ENCODE data around the gene CARD10. TPM values are rescaled to one million over a fixed set of nuclear protein-coding genes. Genes with fewer than 3 reads are reported as not detected.
A peak's percentile ranks its signal among the peaks of the same experiment; 100 is the strongest.

CARD10 gene
- total and polyA plus RNA-seq, 4 donors, result 7.8 to 14.0 (median 8.4) TPM

DNA sequence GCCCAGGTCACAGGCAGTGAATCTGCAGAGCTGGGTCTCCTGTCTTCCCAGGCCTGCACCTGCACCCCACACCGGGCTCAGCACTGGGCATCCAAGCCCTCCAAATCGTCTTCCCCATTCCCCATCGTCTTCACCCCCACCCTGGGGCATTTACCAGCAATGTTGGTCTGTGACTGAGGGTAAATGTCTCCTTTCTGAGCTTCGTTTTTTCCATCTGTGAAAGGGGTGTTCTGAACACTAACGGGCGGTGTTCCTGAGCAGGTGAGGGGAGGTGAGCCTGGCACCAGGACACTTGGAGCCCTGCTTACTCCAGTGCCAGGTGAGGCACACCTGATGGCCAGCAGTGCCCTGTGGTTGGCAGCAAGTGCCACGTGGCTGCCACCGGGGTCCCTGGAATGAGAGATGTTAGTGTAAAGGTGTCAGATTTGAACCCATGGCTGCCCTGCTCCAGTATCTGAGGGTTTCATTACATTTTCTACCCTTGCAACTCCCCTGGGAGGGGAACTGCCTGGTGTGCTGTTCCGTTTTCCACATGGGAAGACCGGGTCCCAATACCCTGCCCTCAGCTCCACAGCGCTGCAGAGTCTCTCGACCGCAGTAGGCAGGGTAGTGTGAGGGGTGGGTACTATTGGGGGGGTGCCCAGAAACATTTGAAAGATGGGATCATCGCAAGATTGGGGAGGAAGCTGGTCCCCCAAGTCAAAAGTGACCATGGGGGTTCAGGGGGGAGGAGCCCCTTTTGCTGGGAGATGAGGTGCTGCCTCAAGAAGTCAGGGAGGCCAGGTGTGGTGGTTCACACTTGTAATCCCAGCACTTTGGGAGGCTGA lies 43.0 kb upstream of the CARD10 start:
- H3K9ac ChIP-seq (ENCODE audit: low read depth in 1 of 2, low read length in 2 of 2), result peak overlapping the region; percentile 44 to 83
- H3K4me1 ChIP-seq (ENCODE audit: control insufficient read depth in 4 of 4, insufficient read depth in 4 of 4, low read length in 3 of 4), result peaks cover 43 to 74% (median 61%) of the 10 kb centered on the region in 4 donors
- DNase-seq (ENCODE audit: low spot score), result no peak
- H3K9me3 ChIP-seq (ENCODE audit: control insufficient read depth in 4 of 4, low read length in 3 of 4), result no peaks in the 10 kb centered on the region
- no peak for TF ChIP-seq TAF1 (conservative IDR thresholded peaks at IDR 0.05)
- TF ChIP-seq YY1 (IDR thresholded peaks at IDR 0.05), result no peak
- TF ChIP-seq HNF4G (IDR thresholded peaks at IDR 0.05), result no peak
- TF ChIP-seq NR2F2 (IDR thresholded peaks at IDR 0.05), result no peak
- TF ChIP-seq, protein P1, sequence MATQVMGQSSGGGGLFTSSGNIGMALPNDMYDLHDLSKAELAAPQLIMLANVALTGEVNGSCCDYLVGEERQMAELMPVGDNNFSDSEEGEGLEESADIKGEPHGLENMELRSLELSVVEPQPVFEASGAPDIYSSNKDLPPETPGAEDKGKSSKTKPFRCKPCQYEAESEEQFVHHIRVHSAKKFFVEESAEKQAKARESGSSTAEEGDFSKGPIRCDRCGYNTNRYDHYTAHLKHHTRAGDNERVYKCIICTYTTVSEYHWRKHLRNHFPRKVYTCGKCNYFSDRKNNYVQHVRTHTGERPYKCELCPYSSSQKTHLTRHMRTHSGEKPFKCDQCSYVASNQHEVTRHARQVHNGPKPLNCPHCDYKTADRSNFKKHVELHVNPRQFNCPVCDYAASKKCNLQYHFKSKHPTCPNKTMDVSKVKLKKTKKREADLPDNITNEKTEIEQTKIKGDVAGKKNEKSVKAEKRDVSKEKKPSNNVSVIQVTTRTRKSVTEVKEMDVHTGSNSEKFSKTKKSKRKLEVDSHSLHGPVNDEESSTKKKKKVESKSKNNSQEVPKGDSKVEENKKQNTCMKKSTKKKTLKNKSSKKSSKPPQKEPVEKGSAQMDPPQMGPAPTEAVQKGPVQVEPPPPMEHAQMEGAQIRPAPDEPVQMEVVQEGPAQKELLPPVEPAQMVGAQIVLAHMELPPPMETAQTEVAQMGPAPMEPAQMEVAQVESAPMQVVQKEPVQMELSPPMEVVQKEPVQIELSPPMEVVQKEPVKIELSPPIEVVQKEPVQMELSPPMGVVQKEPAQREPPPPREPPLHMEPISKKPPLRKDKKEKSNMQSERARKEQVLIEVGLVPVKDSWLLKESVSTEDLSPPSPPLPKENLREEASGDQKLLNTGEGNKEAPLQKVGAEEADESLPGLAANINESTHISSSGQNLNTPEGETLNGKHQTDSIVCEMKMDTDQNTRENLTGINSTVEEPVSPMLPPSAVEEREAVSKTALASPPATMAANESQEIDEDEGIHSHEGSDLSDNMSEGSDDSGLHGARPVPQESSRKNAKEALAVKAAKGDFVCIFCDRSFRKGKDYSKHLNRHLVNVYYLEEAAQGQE (IDR thresholded peaks at IDR 0.05), result no peak
- no peak for TF ChIP-seq SP1 (IDR thresholded peaks at IDR 0.05)
- TF ChIP-seq, protein P2, sequence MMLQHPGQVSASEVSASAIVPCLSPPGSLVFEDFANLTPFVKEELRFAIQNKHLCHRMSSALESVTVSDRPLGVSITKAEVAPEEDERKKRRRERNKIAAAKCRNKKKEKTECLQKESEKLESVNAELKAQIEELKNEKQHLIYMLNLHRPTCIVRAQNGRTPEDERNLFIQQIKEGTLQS (IDR thresholded peaks at IDR 0.05), result no peak
- TF ChIP-seq RXRA (IDR thresholded peaks at IDR 0.05), result no peak
- no peak for TF ChIP-seq RAD21 (IDR thresholded peaks at IDR 0.05)
- TF ChIP-seq HNF4A (conservative IDR thresholded peaks at IDR 0.05), result no peak
- H3K27me3 ChIP-seq (ENCODE audit: control insufficient read depth in 4 of 4, insufficient read depth in 4 of 4, low read length in 3 of 4), result no peaks in the 10 kb centered on the region
- H3K36me3 ChIP-seq (ENCODE audit: control insufficient read depth in 4 of 4, insufficient read depth in 3 of 4, low read depth in 1 of 4, low read length in 3 of 4), result peaks cover 0 to 10% (median 6%) of the 10 kb centered on the region in 4 donors
- peak overlapping the region; percentile 94 to 100 for H3K27ac ChIP-seq (ENCODE audit: low read depth in 1 of 2, low read length in 2 of 2)
- 44% methylated on average over 14 of the region's 14 CpGs for WGBS
- peak overlapping the region; percentile 64 to 92 (median 87) for H3K4me3 ChIP-seq (ENCODE audit: low read depth in 1 of 3, low read length in 3 of 3)

DNA sequence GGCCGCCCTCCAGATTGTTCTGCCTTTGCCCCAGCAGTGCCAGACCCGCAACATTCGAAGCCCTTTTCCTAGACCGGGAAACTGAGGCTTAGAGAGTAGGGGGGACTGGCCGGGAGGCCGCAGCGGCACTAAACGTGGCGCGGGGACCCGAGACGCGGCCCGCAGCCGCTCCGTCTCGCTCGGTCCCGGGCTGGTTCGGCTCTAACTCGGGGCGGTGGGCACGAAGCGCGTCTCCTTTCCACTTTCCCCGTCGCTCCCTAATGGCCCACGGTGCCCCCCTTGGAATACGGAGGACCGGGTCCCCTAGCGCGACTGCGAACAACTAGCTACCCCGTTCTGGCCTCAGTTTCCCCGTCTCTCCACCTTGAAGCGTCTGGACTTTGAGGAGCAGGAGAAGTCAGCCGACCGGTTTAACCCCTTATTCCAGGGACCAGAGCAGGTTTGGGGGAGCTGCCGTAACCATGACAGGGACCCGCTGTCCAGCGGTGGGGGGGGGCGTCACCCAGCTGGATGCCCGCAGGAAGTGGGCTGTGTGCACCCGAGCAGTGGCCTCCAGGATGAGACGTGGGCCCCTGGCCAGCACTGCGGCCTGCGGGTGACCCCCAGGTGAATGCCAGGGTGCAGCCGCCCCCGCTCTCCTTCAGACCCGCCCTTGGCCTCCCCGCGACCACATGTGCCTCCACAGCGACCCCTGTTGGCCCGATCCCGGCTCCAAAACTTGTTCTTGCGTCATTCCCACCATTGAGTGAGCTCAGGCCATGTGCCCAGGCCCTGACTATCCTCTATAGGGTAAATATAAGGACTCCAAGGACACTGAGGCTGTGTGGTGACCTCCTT lies 42.2 kb upstream of the CARD10 start:
- Histone ChIP-seq H3K4me3 (ENCODE audit: low read depth in 1 of 3, low read length in 3 of 3) (peak overlapping the region; percentile 64 to 92 (median 87)), H3K27ac (ENCODE audit: low read depth in 1 of 2, low read length in 2 of 2) (peak overlapping the region; percentile 94 to 100), H3K9me3 (ENCODE audit: control insufficient read depth in 4 of 4, low read length in 3 of 4) (no peaks in the 10 kb centered on the region), H3K9ac (ENCODE audit: low read depth in 1 of 2, low read length in 2 of 2) (peak overlapping the region; percentile 83 to 93), H3K27me3 (ENCODE audit: control insufficient read depth in 4 of 4, insufficient read depth in 4 of 4, low read length in 3 of 4) (no peaks in the 10 kb centered on the region), H3K4me1 (ENCODE audit: control insufficient read depth in 4 of 4, insufficient read depth in 4 of 4, low read length in 3 of 4) (peaks cover 41 to 74% (median 60%) of the 10 kb centered on the region in 4 donors), H3K36me3 (ENCODE audit: control insufficient read depth in 4 of 4, insufficient read depth in 3 of 4, low read depth in 1 of 4, low read length in 3 of 4) (peaks cover 0 to 5% (median 2%) of the 10 kb centered on the region in 4 donors)
- DNase-seq (ENCODE audit: low spot score), result peak; percentile 93
- 1% methylated on average over 56 of the region's 56 CpGs for WGBS
- peak; percentile 53 to 72 for TF ChIP-seq JUND (IDR thresholded peaks at IDR 0.05)
- TF ChIP-seq, protein P1 (IDR thresholded peaks at IDR 0.05), result peak; percentile 71
- peak; percentile 82 to 92 for TF ChIP-seq RXRA (IDR thresholded peaks at IDR 0.05)
- TF ChIP-seq, protein P3, sequence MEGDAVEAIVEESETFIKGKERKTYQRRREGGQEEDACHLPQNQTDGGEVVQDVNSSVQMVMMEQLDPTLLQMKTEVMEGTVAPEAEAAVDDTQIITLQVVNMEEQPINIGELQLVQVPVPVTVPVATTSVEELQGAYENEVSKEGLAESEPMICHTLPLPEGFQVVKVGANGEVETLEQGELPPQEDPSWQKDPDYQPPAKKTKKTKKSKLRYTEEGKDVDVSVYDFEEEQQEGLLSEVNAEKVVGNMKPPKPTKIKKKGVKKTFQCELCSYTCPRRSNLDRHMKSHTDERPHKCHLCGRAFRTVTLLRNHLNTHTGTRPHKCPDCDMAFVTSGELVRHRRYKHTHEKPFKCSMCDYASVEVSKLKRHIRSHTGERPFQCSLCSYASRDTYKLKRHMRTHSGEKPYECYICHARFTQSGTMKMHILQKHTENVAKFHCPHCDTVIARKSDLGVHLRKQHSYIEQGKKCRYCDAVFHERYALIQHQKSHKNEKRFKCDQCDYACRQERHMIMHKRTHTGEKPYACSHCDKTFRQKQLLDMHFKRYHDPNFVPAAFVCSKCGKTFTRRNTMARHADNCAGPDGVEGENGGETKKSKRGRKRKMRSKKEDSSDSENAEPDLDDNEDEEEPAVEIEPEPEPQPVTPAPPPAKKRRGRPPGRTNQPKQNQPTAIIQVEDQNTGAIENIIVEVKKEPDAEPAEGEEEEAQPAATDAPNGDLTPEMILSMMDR (IDR thresholded peaks at IDR 0.05; ENCODE audit: low read depth, low read length, missing input control), result peak; percentile 86
- TF ChIP-seq, protein P2 (IDR thresholded peaks at IDR 0.05), result peak; percentile 95
- TF ChIP-seq TAF1 (conservative IDR thresholded peaks at IDR 0.05), result no peak
- TF ChIP-seq YY1 (IDR thresholded peaks at IDR 0.05), result peak; percentile 72
- TF ChIP-seq GABPA (IDR thresholded peaks at IDR 0.05 in 1 of 2, conservative IDR thresholded peaks at IDR 0.05 in 1 of 2), result no peak
- peak; percentile 71 to 74 for TF ChIP-seq RAD21 (IDR thresholded peaks at IDR 0.05)
- peak; percentile 19 for TF ChIP-seq FOXA2 (IDR thresholded peaks at IDR 0.05)
- TF ChIP-seq, protein P4, sequence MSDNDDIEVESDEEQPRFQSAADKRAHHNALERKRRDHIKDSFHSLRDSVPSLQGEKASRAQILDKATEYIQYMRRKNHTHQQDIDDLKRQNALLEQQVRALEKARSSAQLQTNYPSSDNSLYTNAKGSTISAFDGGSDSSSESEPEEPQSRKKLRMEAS (IDR thresholded peaks at IDR 0.05), result peak; percentile 95
- no peak for TF ChIP-seq HNF4G (IDR thresholded peaks at IDR 0.05)
- peak; percentile 97 to 99 for TF ChIP-seq EGR1 (IDR thresholded peaks at IDR 0.05; ENCODE audit: low read depth in 2 of 2)
- peak; percentile 65 for TF ChIP-seq SP1 (IDR thresholded peaks at IDR 0.05)

Data from liver (tissue), 9 donors.